Measurements from ENCODE around the gene IL36B. TPM values are rescaled to one million over a fixed set of nuclear protein-coding genes. Genes with fewer than 3 reads are reported as not detected.
A peak's percentile ranks its signal among the peaks of the same experiment; 100 is the strongest.

IL36B gene
- total and polyA plus RNA-seq, 9 of the 15 experiments (the other 6 are each of a cell fraction or from before 2014, with no cell fraction given): not detected

DNA sequence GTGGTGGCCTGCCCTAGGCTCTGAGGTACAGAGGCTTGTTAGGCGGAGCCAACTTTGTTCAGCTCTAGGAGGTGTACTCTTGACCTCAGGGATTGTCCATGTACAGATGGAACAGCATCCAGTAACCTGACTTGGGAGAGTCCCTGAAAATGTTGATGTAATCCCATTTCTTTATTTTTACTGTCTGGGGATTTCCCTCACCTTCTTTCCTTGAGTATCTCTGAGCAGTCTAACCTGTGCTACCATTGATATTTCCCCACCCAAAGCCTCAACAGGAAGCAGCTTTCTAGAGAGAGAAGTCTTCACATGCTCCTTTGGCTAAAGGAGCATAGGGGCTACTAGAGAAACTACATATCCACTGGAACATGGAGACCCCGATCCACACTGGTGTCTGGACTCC, 37.0 kb downstream of the IL36B start:
- Histone ChIP-seq H3K79me2 (ENCODE audit: control insufficient read depth, insufficient read depth, low read length) (no peaks in the 10 kb centered on the region), H3K4me1 (replicated peaks in 1 of 2; ENCODE audit: control insufficient read depth in 2 of 2, insufficient read depth in 2 of 2, low read length in 2 of 2) (peaks cover 4 to 14% of the 10 kb centered on the region in 2 experiments), H3K9me3 (replicated peaks; ENCODE audit: control insufficient read depth, insufficient read depth, low read depth, low read length) (peaks cover 3% of the 10 kb centered on the region; the same call in 1 of the 2 replicates), H3K9me1 (ENCODE audit: control insufficient read depth, insufficient read depth, low read length) (no peaks in the 10 kb centered on the region), H3K27ac (ENCODE audit: extremely low read depth, low read depth, low read length) (no peak overlapping the region), H3K36me3 (ENCODE audit: control insufficient read depth, insufficient read depth, low read length) (no peaks in the 10 kb centered on the region), H3K9ac (ENCODE audit: insufficient read depth in 1 of 2, low read depth in 2 of 2, low read length in 2 of 2) (no peak overlapping the region), H2AFZ (ENCODE audit: low read depth, low read length) (peak overlapping the region; percentile 64; the same call in 1 of the 2 replicates), H3K4me2 (ENCODE audit: insufficient read depth, low read length) (no peak overlapping the region), H4K20me1 (replicated peaks; ENCODE audit: control insufficient read depth, insufficient read depth, low read length) (no peaks in the 10 kb centered on the region), H3K4me3 (no peak overlapping the region), H3K27me3 (ENCODE audit: control insufficient read depth in 2 of 2, insufficient read depth in 2 of 2, low read length in 2 of 2) (no peaks in the 10 kb centered on the region)
- ATAC-seq (no peak), FAIRE-seq (no peak), DNase-seq (ENCODE audit: extremely low read depth in 1 of 4, low spot score in 3 of 4) (no peak)
- BruUV-seq (replicated peaks): no TSS peak
- in situ Hi-C loops (cut with MboI) (no loop called here), intact Hi-C loops (cut with micrococcal nuclease) (no loop called here)
- ChIA-PET POLR2A (interaction anchor here (0.6 to 1.4 kb wide), 3 partner anchors 12 to 38 kb away, joined by 3 to 4 read pairs (median 3); partner anchors contain the start of gene IL36G), CTCF (ENCODE audit: low intra/inter-chr PET ratio) (no interaction called here)
- WGBS (ENCODE audit: insufficient coverage, low coverage, missing lambda C conversion rate): 57% methylated on average over 2 of the region's 2 CpGs
- TF ChIP-seq HCFC1 (IDR thresholded peaks at IDR 0.05; ENCODE audit: low read depth, low read length) (no peak), RB1 (IDR thresholded peaks at IDR 0.05; ENCODE audit: low read depth) (no peak), BCOR (IDR thresholded peaks at IDR 0.05) (no peak)

DNA sequence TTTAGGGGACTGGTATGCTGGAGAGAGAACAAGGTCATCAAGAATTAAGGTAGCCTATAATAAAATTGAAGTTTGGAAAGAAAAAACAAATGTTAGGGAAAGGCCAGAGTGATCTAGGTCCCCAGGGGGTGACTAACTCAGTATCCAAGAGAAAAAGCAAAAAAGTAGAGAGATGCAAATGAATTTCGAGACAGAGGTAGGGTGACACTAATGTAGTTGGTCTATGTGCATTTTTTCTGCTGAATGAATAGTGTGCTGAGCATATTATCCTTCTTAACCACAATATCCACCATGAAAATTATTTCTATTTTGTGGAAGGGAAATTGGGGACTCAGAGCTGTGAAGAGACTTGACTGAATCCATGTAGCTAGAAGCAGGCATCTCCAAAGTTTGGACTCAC, 37.6 kb downstream of the IL36B start:
- no peak overlapping the region for H3K4me2 ChIP-seq (ENCODE audit: insufficient read depth, low read length)
- no peak overlapping the region for H2AFZ ChIP-seq (ENCODE audit: low read depth, low read length)
- no TSS peak for BruUV-seq (replicated peaks)
- intact Hi-C loops (cut with micrococcal nuclease): no loop called here
- no peak overlapping the region for H3K27ac ChIP-seq (ENCODE audit: extremely low read depth, low read depth, low read length)
- no peak for DNase-seq (ENCODE audit: extremely low read depth in 1 of 4, low spot score in 3 of 4)
- TF ChIP-seq, protein P1, sequence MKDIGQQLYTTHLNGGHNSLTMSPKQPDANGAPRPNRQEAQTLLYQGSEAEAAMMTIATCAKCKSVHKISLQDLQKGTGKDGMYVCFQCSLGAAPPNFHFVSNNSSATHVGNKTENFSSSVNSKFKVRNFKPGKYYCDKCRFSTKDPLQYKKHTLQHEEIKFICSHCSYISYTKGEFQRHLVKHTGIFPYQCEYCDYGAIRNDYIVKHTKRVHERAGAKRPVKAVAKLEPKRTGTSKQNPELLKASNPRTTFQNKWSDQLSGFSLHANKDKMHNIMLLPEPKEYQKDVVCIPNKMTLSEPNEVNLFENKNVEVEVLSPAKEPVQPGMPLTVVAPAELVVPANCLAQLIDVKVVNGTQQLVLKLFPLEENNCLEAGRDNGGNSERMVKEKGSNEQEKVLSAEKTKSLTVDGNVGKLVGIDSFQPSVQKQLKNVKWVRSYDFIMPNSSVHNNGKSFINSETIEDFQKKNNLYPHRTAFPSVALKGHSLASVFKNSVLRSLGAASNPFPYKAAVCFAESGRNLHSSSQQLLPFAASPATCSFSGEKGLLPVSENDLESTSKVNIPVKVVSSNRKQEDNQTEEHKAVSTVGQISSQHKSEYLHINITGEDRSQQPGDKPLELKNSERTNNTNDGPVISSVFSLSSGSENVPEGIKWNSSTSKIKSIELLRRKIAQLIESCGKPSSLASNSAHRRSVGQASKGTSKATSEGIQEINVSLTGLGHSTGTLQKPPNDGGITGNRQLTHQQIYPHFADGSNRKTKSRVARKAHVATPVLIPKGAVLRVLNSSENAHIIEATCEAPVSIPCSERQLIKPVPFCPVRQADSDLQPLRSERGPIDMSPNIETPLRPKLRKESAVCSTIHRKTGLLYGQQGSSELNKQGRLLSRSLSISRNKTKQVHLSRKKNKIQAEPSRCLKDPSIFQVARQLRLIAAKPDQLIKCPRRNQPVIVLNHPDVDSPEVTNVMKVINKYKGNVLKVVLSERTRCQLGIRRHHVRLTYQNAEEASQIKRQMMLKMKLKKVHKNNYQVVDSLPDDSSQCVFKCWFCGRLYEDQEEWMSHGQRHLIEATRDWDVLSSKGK (CRISPR knock-in tag; IDR thresholded peaks at IDR 0.05): no peak
- TF ChIP-seq EP400 (IDR thresholded peaks at IDR 0.05) (no peak), NUFIP1 (IDR thresholded peaks at IDR 0.05; ENCODE audit: partially characterized antibody) (no peak), STAT5B (CRISPR knock-in tag; IDR thresholded peaks at IDR 0.05) (no peak), SIN3B (IDR thresholded peaks at IDR 0.05; ENCODE audit: low read depth) (no peak), HNRNPK (IDR thresholded peaks at IDR 0.05; ENCODE audit: low read depth, low read length, poor library complexity, severe bottlenecking) (no peak), GABPB1 (CRISPR knock-in tag; IDR thresholded peaks at IDR 0.05) (no peak)
- TF ChIP-seq, protein P2, sequence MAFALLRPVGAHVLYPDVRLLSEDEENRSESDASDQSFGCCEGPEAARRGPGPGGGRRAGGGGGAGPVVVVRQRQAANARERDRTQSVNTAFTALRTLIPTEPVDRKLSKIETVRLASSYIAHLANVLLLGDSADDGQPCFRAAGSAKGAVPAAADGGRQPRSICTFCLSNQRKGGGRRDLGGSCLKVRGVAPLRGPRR (CRISPR knock-in tag; IDR thresholded peaks at IDR 0.05): no peak
- TF ChIP-seq, protein P3, sequence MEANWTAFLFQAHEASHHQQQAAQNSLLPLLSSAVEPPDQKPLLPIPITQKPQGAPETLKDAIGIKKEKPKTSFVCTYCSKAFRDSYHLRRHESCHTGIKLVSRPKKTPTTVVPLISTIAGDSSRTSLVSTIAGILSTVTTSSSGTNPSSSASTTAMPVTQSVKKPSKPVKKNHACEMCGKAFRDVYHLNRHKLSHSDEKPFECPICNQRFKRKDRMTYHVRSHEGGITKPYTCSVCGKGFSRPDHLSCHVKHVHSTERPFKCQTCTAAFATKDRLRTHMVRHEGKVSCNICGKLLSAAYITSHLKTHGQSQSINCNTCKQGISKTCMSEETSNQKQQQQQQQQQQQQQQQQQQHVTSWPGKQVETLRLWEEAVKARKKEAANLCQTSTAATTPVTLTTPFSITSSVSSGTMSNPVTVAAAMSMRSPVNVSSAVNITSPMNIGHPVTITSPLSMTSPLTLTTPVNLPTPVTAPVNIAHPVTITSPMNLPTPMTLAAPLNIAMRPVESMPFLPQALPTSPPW (CRISPR knock-in tag; IDR thresholded peaks at IDR 0.05): no peak
- no peak for FAIRE-seq
- H3K79me2 ChIP-seq (ENCODE audit: control insufficient read depth, insufficient read depth, low read length): no peaks in the 10 kb centered on the region
- WGBS (ENCODE audit: insufficient coverage, low coverage, missing lambda C conversion rate): 73% methylated on average over 1 of the region's 1 CpG
- no peaks in the 10 kb centered on the region for H3K36me3 ChIP-seq (ENCODE audit: control insufficient read depth, insufficient read depth, low read length)
- H3K4me3 ChIP-seq: no peak overlapping the region
- peaks cover 3% of the 10 kb centered on the region; the same call in 1 of the 2 replicates for H3K9me3 ChIP-seq (replicated peaks; ENCODE audit: control insufficient read depth, insufficient read depth, low read depth, low read length)
- in situ Hi-C loops (cut with MboI): no loop called here
- H3K9me1 ChIP-seq (ENCODE audit: control insufficient read depth, insufficient read depth, low read length): no peaks in the 10 kb centered on the region
- H3K4me1 ChIP-seq (replicated peaks in 1 of 2; ENCODE audit: control insufficient read depth in 2 of 2, insufficient read depth in 2 of 2, low read length in 2 of 2): peaks cover 4 to 18% of the 10 kb centered on the region in 2 experiments
- ChIA-PET POLR2A (no interaction called here), CTCF (ENCODE audit: low intra/inter-chr PET ratio) (no interaction called here)
- H4K20me1 ChIP-seq (replicated peaks; ENCODE audit: control insufficient read depth, insufficient read depth, low read length): no peaks in the 10 kb centered on the region
- no peaks in the 10 kb centered on the region for H3K27me3 ChIP-seq (ENCODE audit: control insufficient read depth in 2 of 2, insufficient read depth in 2 of 2, low read length in 2 of 2)
- no peak for ATAC-seq
- H3K9ac ChIP-seq (ENCODE audit: insufficient read depth in 1 of 2, low read depth in 2 of 2, low read length in 2 of 2): no peak overlapping the region
